Prostate gland (tissue), 2 donors: Measurements from ENCODE around the gene CTDP1. TPM values are rescaled to one million over a fixed set of nuclear protein-coding genes. Genes with fewer than 3 reads are reported as not detected.
"Not testable (repeated sequence)": the region's sequence is repeated elsewhere in the genome, so short reads cannot be mapped to it uniquely, and the experiment has no call there.

Source experiments
- DNase-seq: peaks from one replicate; pipeline ENCODE4 v3.0.0-alpha.2; 2019; ENCODE audit warnings: low spot score
- H3K27ac ChIP-seq, 2 donors: fragments of 200-600 bp; sonication (generic); 2 replicates each; pipeline ENCODE4 v1.5.1; 2017 to 2019
- H3K27me3 ChIP-seq: fragments of 200-600 bp; sonication (generic); replicated peaks from 2 replicates; pipeline ENCODE4 v1.5.1; 2019; ENCODE audit not compliant: insufficient read depth
- H3K36me3 ChIP-seq, 2 donors: fragments of 200-600 bp; sonication (generic); 1 replicate in 1 of 2; 2 replicates in 1 of 2; pipeline versions ENCODE4 v1.5.1 to v1.8.1; 2017 to 2019
- H3K4me1 ChIP-seq: fragments of 200-600 bp; sonication (generic); replicated peaks from 2 replicates; pipeline ENCODE4 v1.5.1; 2019
- H3K4me3 ChIP-seq, 2 donors: fragments of 200-600 bp; sonication (generic); 2 replicates each; pipeline ENCODE4 v1.5.1; 2017 to 2019
- H3K9me3 ChIP-seq: fragments of 200-600 bp; sonication (generic); 2 replicates; pipeline ENCODE4 v1.5.1; 2017
- CTCF ChIP-seq, 4 experiments: fragments of 200-600 bp in 2 of 4; fragments of 450-650 bp in 2 of 4; sonication (generic) in 2 of 4; IDR thresholded peaks; 1 replicate in 3 of 4; 2 replicates in 1 of 4; pipeline ENCODE4 v1.5.1; 2016 to 2019; ENCODE audit warnings: antibody characterized with exemption in 4 of 4, mild to moderate bottlenecking in 2 of 4, moderate library complexity in 2 of 4
- POLR2A ChIP-seq: fragments of 450-650 bp; IDR thresholded peaks from one replicate; pipeline ENCODE4 v1.6.1; 2016; ENCODE audit warnings: antibody characterized with exemption, mild to moderate bottlenecking
- POLR2AphosphoS5 ChIP-seq: sonication (generic); formaldehyde crosslinking; IDR thresholded peaks from one replicate; pipeline ENCODE4 v1.6.1; 2017; ENCODE audit warnings: antibody characterized with exemption
- WGBS: methylation state at CpG from one replicate; pipeline ENCODE4 v1.1.5; 2018; 5-methylcytosine and 5-hydroxymethylcytosine counted together
- intact Hi-C: fragments of 100-400 bp; cut with DNase I; formaldehyde crosslinking; loops from one replicate; pipeline ENCODE4 v1.14.2; 2022
- total RNA-seq, 2 donors: library from RNA; depleted of rRNA; stranded (reverse); fragments of >200 nt; gene quantifications; one replicate each; pipeline ENCODE4 v1.1.0, GENCODE V29; 2016

Gene CTDP1
- total RNA-seq, 2 donors from 2014 or later, result 23.0 to 33.6 TPM

DNA sequence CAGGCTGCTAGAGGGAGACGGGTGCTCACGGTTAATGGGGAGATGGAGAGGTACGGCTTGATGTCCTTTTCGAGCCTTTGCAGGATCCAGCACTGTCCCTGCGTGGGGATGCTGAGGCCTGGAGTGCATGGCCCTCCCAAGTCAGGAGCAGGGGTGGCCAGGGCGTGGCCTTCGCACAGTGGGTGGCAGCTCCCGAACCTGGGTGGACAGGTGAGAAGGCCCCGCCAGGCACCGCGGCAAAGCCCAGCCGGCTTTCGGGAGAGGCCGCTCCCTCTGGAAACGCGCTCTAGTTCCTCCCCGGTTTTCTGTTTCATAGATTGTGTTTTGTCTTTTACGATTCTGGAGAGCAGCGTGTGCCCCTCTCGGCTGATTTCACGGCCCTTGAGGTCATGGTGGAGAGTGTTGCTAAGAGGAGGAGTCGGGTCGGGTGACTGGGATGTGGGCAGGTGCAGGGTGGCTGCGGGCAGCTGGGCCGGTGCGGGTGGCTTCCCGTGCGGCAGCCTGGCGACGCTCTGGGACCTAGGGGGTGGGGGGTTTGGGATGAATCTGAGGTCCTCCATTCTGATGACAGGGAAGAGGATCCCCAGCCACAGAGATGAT is 39.4 kb downstream of the CTDP1 start:
- no peak for TF ChIP-seq CTCF (IDR thresholded peaks at IDR 0.05)
- no peak for TF ChIP-seq POLR2A
- TF ChIP-seq POLR2AphosphoS5, result no peak
- WGBS, result 95% methylated on average over 30 of the region's 30 CpGs

GRCh38 chr18:79719478-79720358 is 40.1 kb downstream of the CTDP1 start:
- H3K27ac ChIP-seq, H3K36me3 ChIP-seq, H3K4me1 ChIP-seq, H3K27me3 ChIP-seq, H3K9me3 ChIP-seq, H3K4me3 ChIP-seq, DNase-seq, intact Hi-C loops: not testable (repeated sequence)
- WGBS, result 92% methylated on average over 18 of the region's 19 CpGs

More for the DNA sequence above, 39.4 kb downstream of the CTDP1 start:
- Histone ChIP-seq H3K27ac (no peak overlapping the region), H3K36me3 (no peaks in the 10 kb centered on the region), H3K9me3 (no peaks in the 10 kb centered on the region), H3K4me1 (no peaks in the 10 kb centered on the region), H3K4me3 (no peak overlapping the region), H3K27me3 (no peaks in the 10 kb centered on the region)
- no peak for DNase-seq
- intact Hi-C loops, result no loop called here

- Histone ChIP-seq H3K9me3 (no peaks in the 10 kb centered on the region), H3K4me1 (no peaks in the 10 kb centered on the region), H3K27ac (no peak overlapping the region), H3K36me3 (no peaks in the 10 kb centered on the region), H3K4me3 (no peak overlapping the region), H3K27me3 (no peaks in the 10 kb centered on the region)
- WGBS, result 93% methylated on average over 14 of the region's 14 CpGs
- intact Hi-C loops, result no loop called here
- no peak for TF ChIP-seq CTCF (IDR thresholded peaks at IDR 0.05)
- TF ChIP-seq POLR2A, result no peak
- no peak for TF ChIP-seq POLR2AphosphoS5
- no peak for DNase-seq
These were observed 40.7 kb downstream of the CTDP1 start for GRCh38 chr18:79720359-79720733.

DNA sequence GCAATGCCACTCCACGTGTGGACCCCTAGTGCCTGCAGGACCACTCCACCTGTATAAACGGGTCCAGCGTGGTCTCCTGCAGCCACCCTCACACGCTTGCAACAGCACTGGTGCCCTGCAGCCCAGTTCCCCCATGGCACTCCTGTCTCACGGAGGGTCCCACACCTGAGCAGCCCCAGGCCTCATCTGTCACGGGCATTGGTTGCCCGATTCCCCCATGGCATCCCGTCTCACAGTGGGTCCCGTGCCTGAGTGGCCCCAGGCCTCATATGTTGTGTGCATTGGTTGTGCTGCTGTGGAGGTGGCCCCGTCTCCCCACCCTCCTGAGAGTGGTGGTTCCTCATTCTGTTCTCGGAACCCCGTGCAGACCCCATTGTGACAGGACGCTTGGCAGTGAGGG is 43.4 kb downstream of the CTDP1 start:
- no peak for TF ChIP-seq CTCF (IDR thresholded peaks at IDR 0.05)
- no peak for TF ChIP-seq POLR2AphosphoS5
- no peak for TF ChIP-seq POLR2A
- no peak for DNase-seq
- no peak overlapping the region for H3K27ac ChIP-seq
- H3K9me3 ChIP-seq, result no peaks in the 10 kb centered on the region
- intact Hi-C loops, result no loop called here
- WGBS, result 96% methylated on average over 13 of the region's 13 CpGs
- no peak overlapping the region for H3K4me3 ChIP-seq
- H3K27me3 ChIP-seq, result no peaks in the 10 kb centered on the region
- no peaks in the 10 kb centered on the region for H3K36me3 ChIP-seq
- H3K4me1 ChIP-seq, result no peaks in the 10 kb centered on the region

GRCh38 chr18:79723628-79724027 is 44.0 kb downstream of the CTDP1 start:
- no peak overlapping the region for H3K4me3 ChIP-seq
- no peaks in the 10 kb centered on the region for H3K9me3 ChIP-seq
- no peak for TF ChIP-seq CTCF (IDR thresholded peaks at IDR 0.05)
- no peak for TF ChIP-seq POLR2A
- no peak for TF ChIP-seq POLR2AphosphoS5
- H3K27ac ChIP-seq, result no peak overlapping the region
- no peak for DNase-seq
- H3K36me3 ChIP-seq, result no peaks in the 10 kb centered on the region
- intact Hi-C loops, result no loop called here
- no peaks in the 10 kb centered on the region for H3K4me1 ChIP-seq
- WGBS, result 81% methylated on average over 11 of the region's 11 CpGs
- no peaks in the 10 kb centered on the region for H3K27me3 ChIP-seq
